GM12874 (cell line): ENCODE measurements around the gene PDIA6.

Source experiments
- TF ChIP-seq, protein P1 (sequence below): IDR thresholded peaks from 2 replicates; pipeline ENCODE4 v1.5.1; 2011; ENCODE audit warnings: low read depth, mild to moderate bottlenecking, control low read depth, low read length, moderate library complexity; ENCODE audit not compliant: insufficient read depth

Gene PDIA6

DNA sequence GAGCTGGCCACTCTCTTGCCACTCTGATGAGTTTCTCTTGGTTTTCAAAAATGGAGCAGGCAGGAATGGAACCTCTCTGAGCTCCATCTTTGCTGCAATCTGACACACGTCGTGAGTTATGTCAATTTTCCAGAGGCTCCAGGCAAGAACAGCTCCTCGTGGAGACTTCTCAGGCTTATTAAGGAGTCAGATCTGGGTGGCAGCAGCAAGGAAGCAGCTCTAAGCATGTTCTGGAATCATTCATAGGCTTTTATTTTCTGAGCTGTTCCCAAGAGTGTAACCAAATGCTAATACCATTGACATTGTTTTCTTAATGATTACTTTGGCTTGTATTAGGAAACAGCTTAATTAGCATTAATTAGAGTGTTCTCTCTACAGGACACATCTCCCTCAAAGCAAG is 26.1 kb upstream of the PDIA6 start:
- TF ChIP-seq, protein P1, sequence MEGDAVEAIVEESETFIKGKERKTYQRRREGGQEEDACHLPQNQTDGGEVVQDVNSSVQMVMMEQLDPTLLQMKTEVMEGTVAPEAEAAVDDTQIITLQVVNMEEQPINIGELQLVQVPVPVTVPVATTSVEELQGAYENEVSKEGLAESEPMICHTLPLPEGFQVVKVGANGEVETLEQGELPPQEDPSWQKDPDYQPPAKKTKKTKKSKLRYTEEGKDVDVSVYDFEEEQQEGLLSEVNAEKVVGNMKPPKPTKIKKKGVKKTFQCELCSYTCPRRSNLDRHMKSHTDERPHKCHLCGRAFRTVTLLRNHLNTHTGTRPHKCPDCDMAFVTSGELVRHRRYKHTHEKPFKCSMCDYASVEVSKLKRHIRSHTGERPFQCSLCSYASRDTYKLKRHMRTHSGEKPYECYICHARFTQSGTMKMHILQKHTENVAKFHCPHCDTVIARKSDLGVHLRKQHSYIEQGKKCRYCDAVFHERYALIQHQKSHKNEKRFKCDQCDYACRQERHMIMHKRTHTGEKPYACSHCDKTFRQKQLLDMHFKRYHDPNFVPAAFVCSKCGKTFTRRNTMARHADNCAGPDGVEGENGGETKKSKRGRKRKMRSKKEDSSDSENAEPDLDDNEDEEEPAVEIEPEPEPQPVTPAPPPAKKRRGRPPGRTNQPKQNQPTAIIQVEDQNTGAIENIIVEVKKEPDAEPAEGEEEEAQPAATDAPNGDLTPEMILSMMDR, result no peak

DNA sequence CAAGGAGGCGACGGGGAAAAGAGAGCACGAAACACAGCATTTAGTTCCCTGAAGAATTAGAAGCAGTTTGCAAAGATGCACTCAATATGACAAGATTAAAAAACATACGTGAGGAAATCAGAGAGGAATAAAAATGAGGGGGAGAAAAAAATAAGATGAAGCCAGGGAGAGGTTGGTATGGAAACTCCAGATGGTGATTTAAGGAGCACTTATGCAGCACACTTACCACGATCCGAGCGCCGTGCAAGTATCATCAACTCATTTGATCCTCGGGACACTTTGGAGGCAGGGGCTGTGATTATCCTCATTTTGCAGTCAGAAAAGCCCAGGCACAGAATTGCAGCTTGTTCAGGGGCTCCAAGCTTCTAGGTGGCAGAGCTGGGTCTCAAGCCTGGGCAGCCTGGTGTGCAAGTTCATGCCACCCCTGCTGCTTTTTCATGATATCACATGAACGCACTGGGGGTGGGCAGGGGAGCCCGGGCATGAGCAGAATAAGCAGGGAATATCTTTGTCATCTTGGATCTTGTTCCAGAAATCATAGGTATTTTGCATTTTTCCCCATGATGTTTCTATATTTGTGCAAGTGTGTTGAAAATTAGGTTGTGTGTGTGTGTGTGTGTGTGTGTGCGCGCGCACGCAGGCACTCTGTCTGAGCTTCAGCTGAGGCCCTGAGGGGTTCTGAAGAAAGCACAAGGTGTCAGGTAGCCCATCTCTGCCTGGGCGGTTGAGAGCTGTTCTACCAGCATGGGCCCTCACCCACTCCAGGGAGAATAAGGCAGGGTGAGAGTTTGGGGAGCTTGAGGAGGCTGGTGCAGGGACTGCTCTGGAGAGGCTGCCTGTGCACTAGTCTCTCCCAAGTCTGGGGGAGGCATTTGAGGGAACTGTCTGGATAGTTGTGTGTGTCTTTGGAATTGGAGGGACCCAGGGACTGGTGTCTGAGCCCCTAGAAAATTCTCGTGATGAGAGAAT is 25.0 kb upstream of the PDIA6 start:
- TF ChIP-seq, protein P1, result no peak

DNA sequence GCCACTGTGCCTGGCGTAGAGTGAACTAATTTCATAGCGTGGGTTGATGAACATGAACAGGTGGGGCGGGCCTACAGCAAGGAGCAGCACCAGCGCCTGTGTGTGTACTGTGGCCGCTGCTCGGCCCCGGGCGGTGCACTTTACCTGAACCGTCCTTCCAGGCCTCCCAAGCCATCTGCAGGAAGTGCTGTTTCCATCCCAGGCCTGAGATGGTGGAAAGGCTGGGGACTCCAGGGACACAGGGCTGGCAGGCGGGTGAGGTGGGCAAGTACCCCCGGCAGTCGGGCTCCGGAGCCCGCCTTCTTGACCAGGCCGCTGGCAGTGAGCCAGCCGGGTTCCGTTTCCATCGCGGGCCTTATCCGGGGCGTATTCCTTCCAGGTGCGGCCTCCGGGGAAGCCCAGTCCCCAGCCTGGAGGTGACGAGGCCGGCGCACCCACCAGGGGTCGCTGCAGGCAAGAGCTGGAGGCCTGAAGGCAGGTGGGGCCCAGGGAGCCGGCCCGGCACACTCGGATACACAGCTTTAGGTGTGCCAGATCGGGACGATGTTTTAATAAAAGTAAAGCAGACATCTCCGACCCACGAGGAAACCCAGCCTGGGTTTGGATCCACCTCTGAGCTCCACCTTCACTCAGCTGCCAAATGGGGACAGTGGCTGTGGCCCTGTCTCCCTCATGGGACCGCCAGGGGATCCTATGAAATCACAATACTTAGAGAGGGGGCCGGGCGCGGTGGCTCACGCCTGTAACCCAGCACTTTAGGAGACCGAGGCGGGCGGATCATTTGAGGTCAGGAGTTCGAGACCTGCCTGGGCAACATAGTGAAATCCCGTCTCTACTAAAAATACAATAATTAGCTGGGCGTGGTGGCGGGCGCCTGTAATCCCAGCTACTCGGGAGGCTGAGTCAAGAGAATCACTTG is 22.7 kb upstream of the PDIA6 start:
- TF ChIP-seq, protein P1, result peak; percentile 94

DNA sequence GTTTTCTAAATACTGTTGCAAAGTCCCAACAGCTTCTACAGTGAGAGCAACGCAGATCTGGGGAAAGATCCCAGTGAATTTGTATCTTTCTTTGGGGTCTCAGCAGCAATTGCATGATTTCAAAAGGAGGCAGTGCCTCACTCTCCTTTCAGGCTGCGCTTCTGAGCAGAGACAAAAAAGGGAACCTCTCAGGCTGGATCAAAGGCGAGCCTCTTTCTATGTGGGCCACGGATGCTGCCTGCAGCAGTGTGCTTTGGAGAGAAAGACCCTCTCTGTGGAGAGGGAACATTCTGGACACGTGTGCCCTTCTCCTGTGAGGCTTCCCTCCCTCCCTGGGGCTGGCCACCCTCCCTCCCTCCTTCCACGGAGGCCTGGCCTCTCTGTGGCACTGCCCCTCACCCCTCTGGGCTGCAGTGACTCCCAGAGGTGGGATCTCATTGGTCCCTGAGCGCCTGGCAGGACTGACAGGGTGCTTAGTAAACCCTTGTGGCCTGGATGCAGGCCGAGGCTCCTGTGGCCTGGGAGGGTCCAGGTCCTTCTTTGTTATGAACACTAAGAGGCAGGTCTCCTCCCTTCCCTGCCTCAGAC is 21.6 kb upstream of the PDIA6 start:
- TF ChIP-seq, protein P1, result no peak

DNA sequence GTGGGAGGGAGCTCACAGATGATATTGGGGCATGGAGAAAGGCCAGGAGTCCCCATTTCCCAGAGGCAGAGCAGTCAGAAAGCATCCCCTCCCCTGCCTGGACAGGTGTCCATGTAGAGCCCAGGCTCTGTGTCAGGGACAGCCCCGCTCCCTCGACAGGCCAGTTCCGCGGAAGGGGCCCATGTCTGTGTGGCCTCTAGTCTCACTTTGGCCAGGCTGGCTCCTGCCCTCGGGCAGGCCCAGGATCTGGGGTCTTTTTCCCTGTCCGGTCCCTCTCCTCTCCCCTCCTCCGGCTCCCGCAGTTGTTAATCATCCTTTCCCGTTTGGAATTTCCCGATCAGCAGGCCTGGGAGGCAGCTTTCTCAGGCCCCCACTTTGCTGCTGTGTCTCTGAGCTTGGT is 20.4 kb upstream of the PDIA6 start:
- TF ChIP-seq, protein P1, result no peak

DNA sequence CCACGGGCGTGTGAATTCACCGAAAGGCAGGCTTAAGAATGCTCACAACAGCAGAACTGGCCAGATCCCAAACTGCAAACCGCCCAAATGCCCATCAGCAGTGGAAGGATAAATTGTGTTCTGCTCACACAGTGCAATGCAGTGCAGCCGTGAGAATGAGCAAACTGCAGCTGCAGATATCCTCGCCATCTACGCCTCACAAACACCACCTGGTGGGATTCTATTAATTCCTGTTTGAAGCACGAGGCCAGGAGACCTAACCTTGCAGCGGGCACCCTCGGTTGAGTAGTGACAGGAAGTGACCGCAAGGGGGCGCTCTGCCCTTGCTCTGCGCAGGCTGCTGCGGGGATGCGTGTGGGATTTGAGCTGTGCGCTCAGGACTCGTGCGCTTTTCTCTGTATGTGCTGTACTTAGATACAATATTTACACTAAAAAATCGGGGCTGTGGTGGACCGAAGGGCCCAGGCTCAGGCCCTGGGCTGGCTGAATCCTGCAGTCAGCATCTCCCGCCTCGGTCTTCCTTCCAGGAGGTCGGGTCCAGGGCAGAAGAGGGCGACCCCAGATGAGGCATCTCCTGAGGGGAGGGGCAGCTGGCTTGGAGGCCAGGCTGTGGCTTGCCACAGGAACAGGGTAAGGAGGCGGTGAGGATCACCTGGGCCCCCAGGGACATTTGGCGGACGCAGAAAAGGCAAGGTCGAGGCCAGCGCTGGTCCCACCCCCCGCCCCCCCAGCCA is 19.8 kb upstream of the PDIA6 start:
- TF ChIP-seq, protein P1, result peak; percentile 97
